Measurements from ENCODE around the gene NPC1L1.
"Not testable (repeated sequence)": the region's sequence is repeated elsewhere in the genome, so short reads cannot be mapped to it uniquely, and the experiment has no call there.

Gene NPC1L1

GRCh38 chr7:44563171-44563679 is 22.1 kb upstream of the NPC1L1 start:
- no peak overlapping the region for H3K27ac ChIP-seq
- TF ChIP-seq CTCF (conservative IDR thresholded peaks at IDR 0.05), result no peak

- H3K27ac ChIP-seq, result not testable (repeated sequence)
These were observed 21.5 kb upstream of the NPC1L1 start for GRCh38 chr7:44562622-44562962.

GRCh38 chr7:44561962-44562621 is 21.0 kb upstream of the NPC1L1 start:
- no peak for TF ChIP-seq CTCF (conservative IDR thresholded peaks at IDR 0.05)
- no peak overlapping the region for H3K27ac ChIP-seq

DNA sequence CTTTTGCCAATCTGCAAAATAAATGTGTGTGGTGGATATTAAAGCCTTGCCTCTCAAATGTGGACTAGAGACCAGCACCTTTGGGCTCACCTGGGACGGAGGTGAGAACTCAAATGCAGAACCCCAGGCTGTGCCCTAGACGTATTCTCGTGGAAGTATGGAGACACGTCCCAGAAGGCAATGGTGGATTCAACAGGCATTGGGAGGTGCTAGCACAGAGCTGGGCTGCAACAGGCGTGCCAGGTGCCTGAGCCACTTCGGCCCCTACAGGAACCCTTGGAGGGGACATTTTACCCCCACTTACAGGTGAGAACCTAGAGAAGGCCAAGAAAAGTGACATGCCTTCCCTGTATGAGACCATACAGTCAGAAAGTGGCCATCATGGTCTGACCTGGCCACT is 20.4 kb upstream of the NPC1L1 start:
- TF ChIP-seq CTCF (conservative IDR thresholded peaks at IDR 0.05), result no peak
- H3K27ac ChIP-seq, result no peak overlapping the region

DNA sequence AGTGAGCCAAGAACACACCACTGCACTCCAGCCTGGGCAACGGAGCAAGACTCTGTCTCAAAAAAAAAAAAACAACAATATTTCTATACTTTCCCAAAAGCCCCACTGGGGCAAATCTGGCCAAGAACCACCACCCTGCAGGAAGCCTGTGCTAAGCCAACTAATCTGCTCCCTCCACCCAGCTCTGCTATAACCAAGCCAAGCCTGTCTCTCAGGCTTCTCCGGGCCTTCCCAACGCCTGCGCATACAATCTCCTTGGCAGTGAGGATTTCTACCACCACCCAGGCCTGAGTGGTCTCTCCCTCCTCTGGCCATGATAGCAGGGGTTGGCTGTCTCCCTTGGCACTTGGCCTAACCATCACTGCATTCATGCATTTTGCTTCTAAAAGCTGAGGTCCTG is 18.4 kb upstream of the NPC1L1 start:
- no peak overlapping the region for H3K27ac ChIP-seq
- TF ChIP-seq CTCF (conservative IDR thresholded peaks at IDR 0.05), result no peak

DNA sequence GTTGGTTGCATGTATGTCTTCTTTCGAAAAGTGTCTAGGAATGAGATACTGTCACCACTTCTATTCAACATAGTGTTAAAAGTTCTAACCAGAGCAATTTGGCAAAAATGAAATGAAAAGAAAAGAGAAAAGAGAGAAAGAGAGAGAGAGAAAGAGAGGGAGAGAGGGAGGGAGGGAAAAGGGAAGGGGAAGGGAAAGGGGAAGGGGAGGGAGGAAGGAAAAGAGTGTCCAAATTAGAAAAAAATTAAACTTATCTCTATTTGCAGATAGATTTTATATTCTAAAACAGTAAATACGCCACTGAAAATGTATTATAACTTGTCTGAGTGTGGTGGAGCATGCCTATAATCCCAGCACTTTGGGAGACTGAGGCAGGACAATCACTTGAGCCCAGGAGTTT is 16.4 kb upstream of the NPC1L1 start:
- no peak overlapping the region for H3K27ac ChIP-seq
- TF ChIP-seq CTCF (conservative IDR thresholded peaks at IDR 0.05), result no peak

- no peak overlapping the region for H3K27ac ChIP-seq
- TF ChIP-seq CTCF (conservative IDR thresholded peaks at IDR 0.05), result no peak
These were observed 14.2 kb upstream of the NPC1L1 start for GRCh38 chr7:44555350-44555749.

DNA sequence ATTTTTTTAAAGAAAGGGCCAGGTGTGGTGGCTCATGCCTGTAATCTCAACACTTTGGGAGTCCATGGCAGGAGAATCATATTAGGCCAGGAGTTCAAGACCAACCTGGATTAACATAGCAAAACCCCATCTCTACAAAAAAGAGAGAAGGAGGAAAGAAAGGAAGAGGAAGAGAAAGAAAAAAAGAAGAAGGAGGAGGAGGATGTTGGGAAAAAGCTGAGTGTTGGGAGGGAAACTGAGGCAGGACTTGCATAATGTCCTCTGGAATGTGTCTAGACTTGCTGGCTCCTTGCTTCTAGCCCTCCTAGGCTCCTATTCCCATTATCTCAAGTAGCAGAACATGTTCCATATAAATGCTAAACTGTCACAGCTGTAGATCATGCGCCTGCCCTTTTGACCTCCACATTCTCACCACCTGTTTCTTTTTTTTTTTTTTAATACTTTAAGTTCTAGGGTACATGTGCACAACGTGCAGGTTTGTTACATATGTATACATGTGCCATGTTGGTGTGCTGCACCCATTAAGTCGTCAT is 11.4 kb upstream of the NPC1L1 start:
- not testable (repeated sequence) for H3K27ac ChIP-seq
